ENCODE measurements around the gene SLC25A26. TPM values are rescaled to one million over a fixed set of nuclear protein-coding genes. Genes with fewer than 3 reads are reported as not detected.

The SLC25A26 gene
- total and polyA plus RNA-seq, 8 donors: 5.1 to 13.6 (median 9.9) TPM

- H3K4me1 ChIP-seq: peaks cover 0 to 19% (median 18%) of the 10 kb centered on the region in 3 donors
- intact Hi-C loops (cut with DNase I): no loop called here
- H3K36me3 ChIP-seq: peaks cover 0 to 72% (median 19%) of the 10 kb centered on the region in 3 donors
- no peak for TF ChIP-seq CTCF (IDR thresholded peaks at IDR 0.05)
- no peak overlapping the region for H3K4me3 ChIP-seq
- H3K27me3 ChIP-seq: no peaks in the 10 kb centered on the region
- FAIRE-seq (no peak), ATAC-seq (no peak), DNase-seq (no peak)
- 86 to 87% methylated on average over 10 of the region's 10 CpGs for WGBS, 2 donors
- no peaks in the 10 kb centered on the region for H3K9me3 ChIP-seq
- no peak overlapping the region for H3K27ac ChIP-seq
Measured at GRCh38 chr3:66395635-66396034, 174.8 kb downstream of the SLC25A26 start.

- Histone ChIP-seq H3K4me3 (no peak overlapping the region), H3K9me3 (no peaks in the 10 kb centered on the region), H3K27ac (no peak overlapping the region), H3K4me1 (peaks cover 3 to 24% (median 19%) of the 10 kb centered on the region in 3 donors), H3K27me3 (no peaks in the 10 kb centered on the region), H3K36me3 (peaks cover 0 to 68% (median 19%) of the 10 kb centered on the region in 3 donors)
- WGBS, 2 donors: 83 to 86% methylated on average over 13 of the region's 13 CpGs
- ATAC-seq (no peak), FAIRE-seq (no peak), DNase-seq (no peak)
- intact Hi-C loops (cut with DNase I): no loop called here
- TF ChIP-seq CTCF (IDR thresholded peaks at IDR 0.05): no peak
Measured at GRCh38 chr3:66396161-66396760, 175.5 kb downstream of the SLC25A26 start.

- ATAC-seq (no peak), FAIRE-seq (no peak), DNase-seq (no peak)
- H3K4me1 ChIP-seq: peaks cover 5 to 27% (median 13%) of the 10 kb centered on the region in 3 donors
- no peaks in the 10 kb centered on the region for H3K27me3 ChIP-seq
- no peak for TF ChIP-seq CTCF (IDR thresholded peaks at IDR 0.05)
- H3K4me3 ChIP-seq: no peak overlapping the region
- peaks cover 0 to 62% (median 19%) of the 10 kb centered on the region in 3 donors for H3K36me3 ChIP-seq
- intact Hi-C loops (cut with DNase I): no loop called here
- no peak overlapping the region for H3K27ac ChIP-seq
- no peaks in the 10 kb centered on the region for H3K9me3 ChIP-seq
- WGBS, 2 donors: 91% methylated on average over 9 of the region's 9 CpGs
Measured at GRCh38 chr3:66396888-66397287, 176.1 kb downstream of the SLC25A26 start.

- no peak overlapping the region for H3K27ac ChIP-seq
- no peak for ATAC-seq
Measured at GRCh38 chr3:66397745-66398144, 176.9 kb downstream of the SLC25A26 start.

More at GRCh38 chr3:66397745-66398144, 176.9 kb downstream of the SLC25A26 start:
- no peak for TF ChIP-seq CTCF (IDR thresholded peaks at IDR 0.05)
- H3K27me3 ChIP-seq: no peaks in the 10 kb centered on the region
- H3K4me3 ChIP-seq: no peak overlapping the region
- FAIRE-seq: no peak
- DNase-seq: peak in 1 of 6 donors; percentile 30
- H3K9me3 ChIP-seq: no peaks in the 10 kb centered on the region
- intact Hi-C loops (cut with DNase I): no loop called here
- H3K4me1 ChIP-seq: peaks cover 7 to 31% (median 9%) of the 10 kb centered on the region in 3 donors
- 51 to 65% methylated on average over 2 of the region's 2 CpGs for WGBS, 2 donors
- peaks cover 0 to 56% (median 19%) of the 10 kb centered on the region in 3 donors for H3K36me3 ChIP-seq

Data from pancreas (tissue), 10 donors.